AG04449 (cell line): Measurements from ENCODE around the gene MAP3K13.

Experiments
- CTCF ChIA-PET: fragments of 350-600 bp; formaldehyde crosslinking; extraction: SDS; loops from one replicate; lab custom pipeline; 2021; ENCODE audit warnings: antibody characterized with exemption; lab: Yijun Ruan, JAX
- POLR2A ChIA-PET: fragments of 400-600, 350-600 bp; formaldehyde crosslinking; extraction: SDS; loops from one replicate; lab custom pipeline; 2020; ENCODE audit warnings: antibody characterized with exemption, inconsistent platforms; lab: Yijun Ruan, JAX
- DNase-seq: peaks from one replicate; pipeline ENCODE4 v3.0.0-alpha.2; 2010; ENCODE audit warnings: low read depth, low spot score
- H3K4me3 ChIP-seq: 2 replicates; pipeline ENCODE4 v1.5.1; 2011; ENCODE audit warnings: low read depth, mild to moderate bottlenecking, control low read depth, low read length
- TF ChIP-seq, protein P1 (sequence below): IDR thresholded peaks from one replicate; pipeline ENCODE4 v1.5.1; 2011; ENCODE audit warnings: mild to moderate bottlenecking, moderate library complexity, low read length, control low read depth, inconsistent platforms; ENCODE audit not compliant: insufficient read depth; ENCODE audit errors: missing control alignments

Gene MAP3K13, protein sequence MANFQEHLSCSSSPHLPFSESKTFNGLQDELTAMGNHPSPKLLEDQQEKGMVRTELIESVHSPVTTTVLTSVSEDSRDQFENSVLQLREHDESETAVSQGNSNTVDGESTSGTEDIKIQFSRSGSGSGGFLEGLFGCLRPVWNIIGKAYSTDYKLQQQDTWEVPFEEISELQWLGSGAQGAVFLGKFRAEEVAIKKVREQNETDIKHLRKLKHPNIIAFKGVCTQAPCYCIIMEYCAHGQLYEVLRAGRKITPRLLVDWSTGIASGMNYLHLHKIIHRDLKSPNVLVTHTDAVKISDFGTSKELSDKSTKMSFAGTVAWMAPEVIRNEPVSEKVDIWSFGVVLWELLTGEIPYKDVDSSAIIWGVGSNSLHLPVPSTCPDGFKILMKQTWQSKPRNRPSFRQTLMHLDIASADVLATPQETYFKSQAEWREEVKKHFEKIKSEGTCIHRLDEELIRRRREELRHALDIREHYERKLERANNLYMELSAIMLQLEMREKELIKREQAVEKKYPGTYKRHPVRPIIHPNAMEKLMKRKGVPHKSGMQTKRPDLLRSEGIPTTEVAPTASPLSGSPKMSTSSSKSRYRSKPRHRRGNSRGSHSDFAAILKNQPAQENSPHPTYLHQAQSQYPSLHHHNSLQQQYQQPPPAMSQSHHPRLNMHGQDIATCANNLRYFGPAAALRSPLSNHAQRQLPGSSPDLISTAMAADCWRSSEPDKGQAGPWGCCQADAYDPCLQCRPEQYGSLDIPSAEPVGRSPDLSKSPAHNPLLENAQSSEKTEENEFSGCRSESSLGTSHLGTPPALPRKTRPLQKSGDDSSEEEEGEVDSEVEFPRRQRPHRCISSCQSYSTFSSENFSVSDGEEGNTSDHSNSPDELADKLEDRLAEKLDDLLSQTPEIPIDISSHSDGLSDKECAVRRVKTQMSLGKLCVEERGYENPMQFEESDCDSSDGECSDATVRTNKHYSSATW

DNA sequence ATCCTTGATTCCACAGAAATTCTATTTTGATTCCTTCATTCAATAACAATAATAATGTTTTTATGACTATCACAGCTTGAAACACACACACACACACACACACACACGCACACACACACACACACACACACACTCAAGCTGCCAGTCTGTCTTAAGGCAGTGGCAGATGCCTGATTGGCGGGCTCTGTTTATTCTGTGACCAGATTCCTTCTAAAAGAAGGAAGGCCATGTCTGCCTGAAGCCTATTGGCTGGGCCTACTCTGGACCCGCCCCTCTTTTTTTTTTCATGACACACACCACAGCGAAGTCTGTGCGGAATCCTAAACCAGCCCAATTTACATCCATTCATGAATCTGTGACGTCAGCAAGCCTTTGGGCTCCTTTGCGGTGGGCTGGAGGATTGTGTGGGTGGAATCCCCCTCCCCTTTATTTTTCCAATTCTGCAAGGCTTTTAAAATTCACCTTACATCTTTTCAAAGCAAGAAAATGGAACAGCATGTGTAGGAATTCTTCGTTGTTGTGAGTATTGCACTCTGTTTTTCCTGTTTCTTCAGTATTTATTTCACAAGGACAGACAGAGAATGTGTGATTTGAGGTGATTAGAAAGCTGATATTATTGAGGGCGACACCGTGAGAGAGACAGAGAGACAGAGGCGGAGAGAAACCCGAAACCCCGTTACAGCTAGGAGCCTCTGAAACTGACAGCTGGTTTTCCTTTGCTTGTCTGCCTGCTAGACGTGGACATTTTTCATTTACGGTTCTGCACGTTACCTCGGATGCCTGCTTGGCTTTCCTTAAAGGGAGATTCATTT lies at the start of gene MAP3K13:
Gene MAP3K13 (plus strand): TSS at position 287 of the 812 bp plus-strand sequence. CDS start 65,446 bp downstream, outside the sequence.
- ChIA-PET POLR2A (no interaction called here), CTCF (interaction anchor here (1.2 to 3.2 kb wide), 4 partner anchors 9 to 196 kb away, joined by 3 to 27 read pairs (median 5); no protein-coding TSS in a partner anchor)
- peak; percentile 87 for DNase-seq
- peak within 1 kb of the TSS; percentile 63 for H3K4me3 ChIP-seq
- TF ChIP-seq, protein P1, sequence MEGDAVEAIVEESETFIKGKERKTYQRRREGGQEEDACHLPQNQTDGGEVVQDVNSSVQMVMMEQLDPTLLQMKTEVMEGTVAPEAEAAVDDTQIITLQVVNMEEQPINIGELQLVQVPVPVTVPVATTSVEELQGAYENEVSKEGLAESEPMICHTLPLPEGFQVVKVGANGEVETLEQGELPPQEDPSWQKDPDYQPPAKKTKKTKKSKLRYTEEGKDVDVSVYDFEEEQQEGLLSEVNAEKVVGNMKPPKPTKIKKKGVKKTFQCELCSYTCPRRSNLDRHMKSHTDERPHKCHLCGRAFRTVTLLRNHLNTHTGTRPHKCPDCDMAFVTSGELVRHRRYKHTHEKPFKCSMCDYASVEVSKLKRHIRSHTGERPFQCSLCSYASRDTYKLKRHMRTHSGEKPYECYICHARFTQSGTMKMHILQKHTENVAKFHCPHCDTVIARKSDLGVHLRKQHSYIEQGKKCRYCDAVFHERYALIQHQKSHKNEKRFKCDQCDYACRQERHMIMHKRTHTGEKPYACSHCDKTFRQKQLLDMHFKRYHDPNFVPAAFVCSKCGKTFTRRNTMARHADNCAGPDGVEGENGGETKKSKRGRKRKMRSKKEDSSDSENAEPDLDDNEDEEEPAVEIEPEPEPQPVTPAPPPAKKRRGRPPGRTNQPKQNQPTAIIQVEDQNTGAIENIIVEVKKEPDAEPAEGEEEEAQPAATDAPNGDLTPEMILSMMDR: no peak

DNA sequence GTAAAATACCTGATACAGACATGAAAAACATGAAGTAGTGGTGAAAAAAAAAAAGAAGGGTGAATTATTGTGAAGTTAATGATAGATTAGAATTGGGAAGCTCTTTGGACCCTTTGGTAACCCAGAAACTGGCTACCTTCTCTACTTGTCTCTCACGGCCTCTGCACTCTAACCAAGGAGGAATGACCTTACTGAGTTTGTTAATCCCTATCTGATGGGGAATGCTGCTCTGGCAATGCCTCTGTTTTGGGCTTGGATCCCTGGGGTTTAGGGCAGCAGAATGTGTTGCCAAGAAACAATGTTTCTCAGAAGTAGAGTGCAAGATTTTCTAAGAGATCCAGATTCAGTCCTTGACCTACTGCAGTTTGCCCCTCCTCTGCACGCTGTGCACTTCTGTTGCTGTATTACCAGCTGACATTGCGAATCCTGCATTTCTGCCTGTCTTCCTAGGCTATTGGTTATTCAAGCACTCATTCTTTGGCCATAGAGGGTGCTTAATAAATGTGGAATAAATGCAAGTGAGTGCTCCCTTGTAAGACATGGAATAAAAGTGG lies 49.2 kb upstream of the MAP3K13 start:
- no peak for DNase-seq
- CTCF ChIA-PET: interaction anchor here (0.7 kb wide), 1 partner anchor 435 kb away, joined by 3 read pairs; no protein-coding TSS in a partner anchor
- H3K4me3 ChIP-seq: no peak overlapping the region
- POLR2A ChIA-PET: no interaction called here
- TF ChIP-seq, protein P1: no peak

DNA sequence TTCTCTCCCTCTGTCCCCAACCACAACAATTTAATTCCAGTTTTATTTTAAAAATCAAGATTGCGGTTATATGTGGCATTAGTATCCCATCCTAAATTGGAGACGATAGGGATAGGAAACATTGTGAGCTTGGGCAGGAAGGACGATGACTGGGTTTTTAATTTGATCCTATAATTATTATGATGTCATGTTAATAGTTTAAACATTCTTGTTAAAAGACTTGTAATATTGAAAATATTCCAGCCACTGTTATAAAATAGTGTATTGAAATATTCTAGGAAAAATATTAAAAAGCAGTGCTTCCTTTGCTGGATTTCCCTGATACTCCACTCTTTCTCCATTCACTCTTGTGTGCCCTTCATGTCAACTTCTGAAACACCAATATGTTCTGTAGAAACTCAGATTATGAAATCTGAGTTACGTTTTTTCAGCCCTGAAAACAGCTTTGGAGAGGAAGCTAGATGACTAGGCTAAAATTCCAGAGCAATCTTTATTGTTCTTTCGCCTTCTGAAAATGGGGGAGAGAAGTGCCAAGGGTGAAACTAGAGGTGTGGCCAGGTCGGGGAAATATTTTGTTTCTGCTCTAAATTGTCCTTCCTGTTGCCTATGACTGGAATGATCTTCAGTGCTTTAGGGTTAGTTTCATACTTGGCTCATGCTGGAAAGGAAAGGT lies 46.1 kb upstream of the MAP3K13 start:
- DNase-seq: no peak
- TF ChIP-seq, protein P1: no peak
- ChIA-PET CTCF (no interaction called here), POLR2A (no interaction called here)
- no peak overlapping the region for H3K4me3 ChIP-seq

DNA sequence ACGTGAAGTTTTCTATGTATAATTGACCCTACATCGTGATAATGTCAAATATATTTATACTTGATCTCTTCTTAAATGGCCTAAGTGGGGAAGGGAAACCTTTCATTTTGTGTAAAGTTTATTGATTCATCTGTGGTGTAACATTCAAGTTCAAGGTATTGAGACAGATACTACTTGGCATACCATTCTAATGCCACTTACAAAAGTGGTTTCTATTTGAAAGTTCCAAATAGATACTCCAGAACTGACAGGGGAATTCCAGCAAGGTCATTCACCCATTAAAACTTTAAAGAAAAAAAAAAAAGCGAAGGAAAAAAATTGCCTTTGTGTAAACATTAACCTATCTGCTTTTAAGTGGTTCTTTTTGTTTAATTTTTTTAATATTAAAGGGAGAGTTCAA lies 45.3 kb upstream of the MAP3K13 start:
- H3K4me3 ChIP-seq: no peak overlapping the region
- POLR2A ChIA-PET: no interaction called here

DNA sequence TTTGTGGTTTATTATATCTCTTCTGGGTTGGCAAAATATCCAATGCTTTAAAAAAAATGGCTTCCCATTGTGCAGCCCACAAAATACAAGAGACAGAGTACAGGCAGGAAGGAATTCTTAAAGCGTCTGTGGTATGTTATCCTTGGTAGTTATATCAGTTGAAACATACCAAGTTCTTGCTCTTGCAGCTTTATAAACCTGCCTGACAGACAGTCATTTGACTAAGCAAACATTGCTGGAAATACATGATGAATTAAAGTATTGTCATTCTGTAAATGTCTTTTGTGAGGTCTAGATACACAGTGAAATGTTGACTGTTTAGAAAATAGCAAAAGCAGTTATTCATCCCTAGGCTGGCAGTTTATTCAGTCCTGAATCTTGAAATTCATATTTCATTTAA lies 44.8 kb upstream of the MAP3K13 start:
- H3K4me3 ChIP-seq: no peak overlapping the region
- TF ChIP-seq, protein P1: no peak
- no peak for DNase-seq
- ChIA-PET CTCF (interaction anchor here (0.6 to 4.8 kb wide), 2 partner anchors 10 to 41 kb away, joined by 3 to 26 read pairs; no protein-coding TSS in a partner anchor), POLR2A (no interaction called here)

More for the DNA sequence above, 45.3 kb upstream of the MAP3K13 start:
- TF ChIP-seq, protein P1: no peak
- CTCF ChIA-PET: interaction anchor here (0.6 to 4.8 kb wide), 2 partner anchors 9 to 42 kb away, joined by 3 to 26 read pairs; no protein-coding TSS in a partner anchor
- no peak for DNase-seq
